Keratinocyte (primary cell): ENCODE results near the gene JOSD2.

Experiments used
- EZH2 ChIP-seq: IDR thresholded peaks from one replicate; pipeline ENCODE4 v1.6.1; 2012; ENCODE audit warnings: inconsistent platforms, mild to moderate bottlenecking, low read length, moderate library complexity
- TF ChIP-seq, protein P1 (sequence below), 3 experiments: IDR thresholded peaks in 1 of 3; conservative IDR thresholded peaks in 1 of 3; optimal IDR thresholded peaks in 1 of 3; 2 replicates in 2 of 3; 3 replicates in 1 of 3; pipeline versions ENCODE3 to v1.5.1; 2011; ENCODE audit warnings: low read length in 3 of 3, mild to moderate bottlenecking in 3 of 3, moderate library complexity in 2 of 3, control low read depth in 1 of 3, inconsistent platforms in 1 of 3; ENCODE audit not compliant: insufficient read depth in 2 of 3; ENCODE audit errors: extremely low read depth in 1 of 3

DNA sequence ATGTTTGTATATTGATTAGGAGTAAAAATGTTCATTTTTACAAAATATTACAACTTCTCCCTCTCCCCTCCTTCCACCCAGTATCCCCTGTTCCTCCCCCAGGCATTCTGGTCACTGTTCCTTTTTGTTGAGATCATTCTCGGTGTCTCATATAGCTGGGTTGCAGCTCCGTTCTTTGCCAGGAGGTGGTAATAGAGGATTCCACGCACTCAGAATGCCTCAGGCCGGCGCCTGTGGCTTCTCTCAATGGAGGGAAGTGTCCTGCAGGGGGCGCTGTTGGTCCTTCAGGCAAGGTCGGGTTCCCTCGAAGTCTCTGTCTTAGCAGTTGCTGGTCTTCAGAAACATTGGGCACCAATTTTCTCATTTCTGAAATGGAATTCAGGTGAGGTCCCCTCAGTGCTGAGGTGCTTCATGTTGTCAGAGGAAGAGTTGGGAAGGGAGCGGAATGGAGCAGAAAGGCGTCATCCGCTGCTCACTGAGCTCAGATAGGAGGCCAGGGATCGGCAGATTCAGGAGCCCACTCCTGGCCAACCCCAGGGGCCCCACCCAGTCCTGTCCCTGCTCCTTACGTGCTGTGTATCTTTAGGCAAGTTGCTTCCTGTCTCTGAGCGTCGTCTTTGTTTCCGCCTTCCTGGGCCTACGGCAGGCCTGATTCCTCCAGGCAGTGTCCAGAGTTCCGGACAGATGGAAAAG lies 24.0 kb downstream of the JOSD2 start:
- TF ChIP-seq, protein P1, sequence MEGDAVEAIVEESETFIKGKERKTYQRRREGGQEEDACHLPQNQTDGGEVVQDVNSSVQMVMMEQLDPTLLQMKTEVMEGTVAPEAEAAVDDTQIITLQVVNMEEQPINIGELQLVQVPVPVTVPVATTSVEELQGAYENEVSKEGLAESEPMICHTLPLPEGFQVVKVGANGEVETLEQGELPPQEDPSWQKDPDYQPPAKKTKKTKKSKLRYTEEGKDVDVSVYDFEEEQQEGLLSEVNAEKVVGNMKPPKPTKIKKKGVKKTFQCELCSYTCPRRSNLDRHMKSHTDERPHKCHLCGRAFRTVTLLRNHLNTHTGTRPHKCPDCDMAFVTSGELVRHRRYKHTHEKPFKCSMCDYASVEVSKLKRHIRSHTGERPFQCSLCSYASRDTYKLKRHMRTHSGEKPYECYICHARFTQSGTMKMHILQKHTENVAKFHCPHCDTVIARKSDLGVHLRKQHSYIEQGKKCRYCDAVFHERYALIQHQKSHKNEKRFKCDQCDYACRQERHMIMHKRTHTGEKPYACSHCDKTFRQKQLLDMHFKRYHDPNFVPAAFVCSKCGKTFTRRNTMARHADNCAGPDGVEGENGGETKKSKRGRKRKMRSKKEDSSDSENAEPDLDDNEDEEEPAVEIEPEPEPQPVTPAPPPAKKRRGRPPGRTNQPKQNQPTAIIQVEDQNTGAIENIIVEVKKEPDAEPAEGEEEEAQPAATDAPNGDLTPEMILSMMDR (optimal IDR thresholded peaks at IDR 0.05 in 1 of 3, IDR thresholded peaks at IDR 0.05 in 1 of 3, conservative IDR thresholded peaks at IDR 0.05 in 1 of 3; ENCODE audit: extremely low read depth in 1 of 3, insufficient read depth in 2 of 3, low read length in 3 of 3), result peak; percentile 41 to 79 (median 69)
- no peak for TF ChIP-seq EZH2
